ENCODE results near the gene DND1. TPM values are rescaled to one million over a fixed set of nuclear protein-coding genes. Genes with fewer than 3 reads are reported as not detected.

Gene DND1
- polyA plus RNA-seq, 3 donors = 2.3 TPM; not detected in 2

- DNase-seq = no peak
- no peaks in the 10 kb centered on the region for H3K79me2 ChIP-seq (ENCODE audit: insufficient read depth, low read length)
- peaks cover 0 to 2% (median 0%) of the 10 kb centered on the region in 3 donors for H3K27me3 Mint-ChIP-seq (ENCODE audit: low read depth in 3 of 3)
- no peak overlapping the region for H3K9ac ChIP-seq (ENCODE audit: insufficient read depth, low read length, poor library complexity, severe bottlenecking)
- H3K9me3 ChIP-seq (replicated peaks in 1 of 2; ENCODE audit: control insufficient read depth in 1 of 2, insufficient read depth in 1 of 2, low read length in 2 of 2) = no peaks in the 10 kb centered on the region
- H3K4me3 Mint-ChIP-seq = no peak overlapping the region
- H3K4me3 ChIP-seq (replicated peaks in 1 of 3; ENCODE audit: low read depth in 2 of 3, low read length in 3 of 3) = no peak overlapping the region
- H4K20me1 ChIP-seq (ENCODE audit: insufficient read depth, low read length) = peaks cover 8% of the 10 kb centered on the region
- H3K4me2 ChIP-seq (replicated peaks; ENCODE audit: extremely low read depth, low read length, poor library complexity, severe bottlenecking) = no peak overlapping the region
- H3K27ac Mint-ChIP-seq = peak overlapping the region in 2 of 7 donors; percentile 37 to 66
- WGBS (ENCODE audit: insufficient coverage) = 95% methylated on average over 4 of the region's 4 CpGs
- H3K36me3 Mint-ChIP-seq = peaks cover 83 to 96% of the 10 kb centered on the region in 2 donors
- intact Hi-C loops (cut with micrococcal nuclease) = no loop called here
- H3K27ac ChIP-seq (ENCODE audit: low read depth in 1 of 2, low read length in 2 of 2) = peak overlapping the region in 1 of 2 donors; percentile 38
- H3K4me1 ChIP-seq (ENCODE audit: control insufficient read depth in 1 of 2, insufficient read depth in 2 of 2, low read length in 2 of 2) = no peaks in the 10 kb centered on the region
- H2AFZ ChIP-seq (ENCODE audit: insufficient read depth, low read depth, low read length, poor library complexity, severe bottlenecking) = no peak overlapping the region
- no peaks in the 10 kb centered on the region for H3K27me3 ChIP-seq (ENCODE audit: control insufficient read depth in 2 of 2, insufficient read depth in 2 of 2, low read length in 2 of 2)
- H3K9me3 Mint-ChIP-seq = peaks cover 0 to 5% (median 0%) of the 10 kb centered on the region in 7 donors
- H3K36me3 ChIP-seq (replicated peaks in 1 of 2; ENCODE audit: control insufficient read depth in 1 of 2, insufficient read depth in 2 of 2, low read length in 2 of 2) = peaks cover 79 to 99% of the 10 kb centered on the region in 2 donors
- H3K4me1 Mint-ChIP-seq = no peaks in the 10 kb centered on the region
- TF ChIP-seq, protein P1, sequence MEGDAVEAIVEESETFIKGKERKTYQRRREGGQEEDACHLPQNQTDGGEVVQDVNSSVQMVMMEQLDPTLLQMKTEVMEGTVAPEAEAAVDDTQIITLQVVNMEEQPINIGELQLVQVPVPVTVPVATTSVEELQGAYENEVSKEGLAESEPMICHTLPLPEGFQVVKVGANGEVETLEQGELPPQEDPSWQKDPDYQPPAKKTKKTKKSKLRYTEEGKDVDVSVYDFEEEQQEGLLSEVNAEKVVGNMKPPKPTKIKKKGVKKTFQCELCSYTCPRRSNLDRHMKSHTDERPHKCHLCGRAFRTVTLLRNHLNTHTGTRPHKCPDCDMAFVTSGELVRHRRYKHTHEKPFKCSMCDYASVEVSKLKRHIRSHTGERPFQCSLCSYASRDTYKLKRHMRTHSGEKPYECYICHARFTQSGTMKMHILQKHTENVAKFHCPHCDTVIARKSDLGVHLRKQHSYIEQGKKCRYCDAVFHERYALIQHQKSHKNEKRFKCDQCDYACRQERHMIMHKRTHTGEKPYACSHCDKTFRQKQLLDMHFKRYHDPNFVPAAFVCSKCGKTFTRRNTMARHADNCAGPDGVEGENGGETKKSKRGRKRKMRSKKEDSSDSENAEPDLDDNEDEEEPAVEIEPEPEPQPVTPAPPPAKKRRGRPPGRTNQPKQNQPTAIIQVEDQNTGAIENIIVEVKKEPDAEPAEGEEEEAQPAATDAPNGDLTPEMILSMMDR (IDR thresholded peaks at IDR 0.05) = no peak
Measured at GRCh38 chr5:140674629-140675028, 1.3 kb upstream of the DND1 start.

- Histone ChIP-seq H3K4me2 (replicated peaks; ENCODE audit: extremely low read depth, low read length, poor library complexity, severe bottlenecking) (no peak overlapping the region), H3K9ac (ENCODE audit: insufficient read depth, low read length, poor library complexity, severe bottlenecking) (no peak overlapping the region), H3K4me3 (replicated peaks in 1 of 3; ENCODE audit: low read depth in 2 of 3, low read length in 3 of 3) (no peak overlapping the region), H4K20me1 (ENCODE audit: insufficient read depth, low read length) (peaks cover 8% of the 10 kb centered on the region), H2AFZ (ENCODE audit: insufficient read depth, low read depth, low read length, poor library complexity, severe bottlenecking) (no peak overlapping the region), H3K36me3 (replicated peaks in 1 of 2; ENCODE audit: control insufficient read depth in 1 of 2, insufficient read depth in 2 of 2, low read length in 2 of 2) (peaks cover 79 to 99% of the 10 kb centered on the region in 2 donors), H3K4me1 (ENCODE audit: control insufficient read depth in 1 of 2, insufficient read depth in 2 of 2, low read length in 2 of 2) (no peaks in the 10 kb centered on the region), H3K9me3 (replicated peaks in 1 of 2; ENCODE audit: control insufficient read depth in 1 of 2, insufficient read depth in 1 of 2, low read length in 2 of 2) (no peaks in the 10 kb centered on the region), H3K27me3 (ENCODE audit: control insufficient read depth in 2 of 2, insufficient read depth in 2 of 2, low read length in 2 of 2) (no peaks in the 10 kb centered on the region), H3K79me2 (ENCODE audit: insufficient read depth, low read length) (no peaks in the 10 kb centered on the region), H3K27ac (ENCODE audit: low read depth in 1 of 2, low read length in 2 of 2) (peak overlapping the region in 1 of 2 donors; percentile 38)
- peaks cover 83 to 96% of the 10 kb centered on the region in 2 donors for H3K36me3 Mint-ChIP-seq
- intact Hi-C loops (cut with micrococcal nuclease) = no loop called here
- TF ChIP-seq, protein P1 (IDR thresholded peaks at IDR 0.05) = no peak
- WGBS (ENCODE audit: insufficient coverage) = no CpG with 5 or more reads among the region's 2 CpGs
- H3K9me3 Mint-ChIP-seq = peaks cover 0 to 5% (median 0%) of the 10 kb centered on the region in 7 donors
- H3K4me3 Mint-ChIP-seq = no peak overlapping the region
- peaks cover 0 to 2% (median 0%) of the 10 kb centered on the region in 3 donors for H3K27me3 Mint-ChIP-seq (ENCODE audit: low read depth in 3 of 3)
- peak overlapping the region in 4 of 7 donors; percentile 37 to 79 (median 52) for H3K27ac Mint-ChIP-seq
- H3K4me1 Mint-ChIP-seq = no peaks in the 10 kb centered on the region
- no peak for DNase-seq
Measured at GRCh38 chr5:140674211-140674610, 835 bp upstream of the DND1 start.

All from CD14-positive monocyte (primary cell).